Pancreas (tissue), 10 donors: Measurements from ENCODE around the gene ABCB8. TPM values are rescaled to one million over a fixed set of nuclear protein-coding genes. Genes with fewer than 3 reads are reported as not detected.
A peak's percentile ranks its signal among the peaks of the same experiment; 100 is the strongest.

ENCODE experiments used
- ATAC-seq, 4 donors: fragments of 200-7000 bp; cut with Tn5 transposase; one replicate each; pipeline versions ENCODE4 v1.8.0 to v1.9.1; 2020; ENCODE audit warnings: mild to moderate bottlenecking in 4 of 4, moderate library complexity in 4 of 4
- DNase-seq, 6 donors: peaks; one replicate each; pipeline ENCODE4 v3.0.0-alpha.2; 2020
- FAIRE-seq: peaks from 2 replicates; lab custom pipeline; 2012; peaks lifted over from hg19 to GRCh38; lab: Jason Lieb, UNC
- H3K27ac ChIP-seq, 4 donors: fragments of 200-600 bp; sonication (generic); 1 replicate in 3 of 4; 2 replicates in 1 of 4; pipeline versions ENCODE4 v1.5.0 to v1.8.0; 2020
- H3K27me3 ChIP-seq, 4 donors: fragments of 200-600 bp; one replicate each; pipeline ENCODE4 v1.8.0; 2021
- H3K36me3 ChIP-seq, 3 donors: fragments of 200-600 bp; sonication (generic) in 1 of 3; one replicate each; pipeline versions ENCODE4 v1.5.0 to v1.8.0; 2020 to 2021
- H3K4me1 ChIP-seq, 3 donors: fragments of 200-600 bp; one replicate each; pipeline ENCODE4 v1.8.0; 2021
- H3K4me3 ChIP-seq, 4 donors: fragments of 200-600 bp; sonication (generic) in 2 of 4; one replicate each; pipeline versions ENCODE4 v1.5.0 to v1.8.0; 2020 to 2021
- H3K9me3 ChIP-seq, 4 donors: fragments of 200-600 bp; one replicate each; pipeline ENCODE4 v1.8.0; 2021
- CTCF ChIP-seq, 4 donors: fragments of 200-600 bp; sonication (generic) in 3 of 4; IDR thresholded peaks; one replicate each; pipeline versions ENCODE4 v1.5.0 to v1.8.0; 2021; ENCODE audit warnings: antibody characterized with exemption in 4 of 4
- WGBS, 2 donors: extraction: QIAGEN DNeasy Blood & Tissue Kit; methylation state at CpG; one replicate each; pipeline ENCODE4 v1.1.7; 2013; 5-methylcytosine and 5-hydroxymethylcytosine counted together
- intact Hi-C, 3 donors: fragments of 100-400 bp; cut with DNase I; formaldehyde crosslinking; loops; one replicate each; pipeline versions ENCODE4 v1.11.1 to v1.14.2; 2022
- polyA plus RNA-seq, 2 donors: library from polyadenylated mRNA; stranded (reverse); fragments of 200-250 nt; gene quantifications; one replicate each; pipeline ENCODE4 v1.2.3, GENCODE V29; 2013
- total RNA-seq, 6 donors: library from RNA; stranded (reverse); fragmentation: NEBNext Ultra II Directional in 4 of 6; extraction: Animal tissue kit (Norgen Biotek cat#: 25700) in 4 of 6; gene quantifications; one replicate each; pipeline versions ENCODE4 v1.2.1 to v1.2.4, GENCODE V29; 2021 to 2023
- donor health status: healthy with polysubstance abuse.
- donor health status: DM: no; HTN: no; CAD: no; lungs with moderate emphysema.
- donor health status: DM: no; HTN: no; CAD: no.
- donor health status: control.
- donor health status: control.
- donor health status: Bipolar disorder and iron deficiency.
- donor health status: DM: yes; HTN: yes; CAD: no.
- donor health status: DM: no; HTN: no; CAD: no.
- donor health status: DM: no; HTN: no; CAD: no.
- donor health status: DM: yes; HTN: yes; CAD: no.

ABCB8 gene
- total and polyA plus RNA-seq, 8 donors, result 6.1 to 29.0 (median 12.7) TPM

GRCh38 chr7:151094675-151095074, 66.4 kb downstream of the ABCB8 start:
- no peak overlapping the region for H3K27ac ChIP-seq
- WGBS, 2 donors, result 85 to 86% methylated on average over 5 of the region's 5 CpGs
- H3K4me1 ChIP-seq, result peaks cover 0 to 14% (median 0%) of the 10 kb centered on the region in 3 donors
- ATAC-seq (no peak), FAIRE-seq (no peak), DNase-seq (no peak)
- intact Hi-C loops, result no loop called here
- no peaks in the 10 kb centered on the region for H3K36me3 ChIP-seq
- no peaks in the 10 kb centered on the region for H3K9me3 ChIP-seq
- H3K4me3 ChIP-seq, result no peak overlapping the region
- no peaks in the 10 kb centered on the region for H3K27me3 ChIP-seq
- no peak for TF ChIP-seq CTCF (IDR thresholded peaks at IDR 0.05)

- WGBS, 2 donors, result 69 to 71% methylated on average over 10 of the region's 10 CpGs
- no peaks in the 10 kb centered on the region for H3K9me3 ChIP-seq
- no peaks in the 10 kb centered on the region for H3K36me3 ChIP-seq
- no peak overlapping the region for H3K27ac ChIP-seq
- no peak for TF ChIP-seq CTCF (IDR thresholded peaks at IDR 0.05)
- no peak for FAIRE-seq
- DNase-seq, result no peak
- H3K4me3 ChIP-seq, result no peak overlapping the region
- intact Hi-C loops, result no loop called here
- H3K4me1 ChIP-seq, result peaks cover 0 to 8% (median 0%) of the 10 kb centered on the region in 3 donors
- H3K27me3 ChIP-seq, result no peaks in the 10 kb centered on the region
- peak in 1 of 4 donors; percentile 24 for ATAC-seq
Observed at GRCh38 chr7:151095123-151095797, 67.0 kb downstream of the ABCB8 start.

GRCh38 chr7:151095828-151096475, 67.7 kb downstream of the ABCB8 start:
- no peak for TF ChIP-seq CTCF (IDR thresholded peaks at IDR 0.05)
- H3K4me3 ChIP-seq, result no peak overlapping the region
- DNase-seq (peak in 1 of 6 donors; percentile 38), FAIRE-seq (no peak), ATAC-seq (peak in 1 of 4 donors; percentile 8)
- H3K36me3 ChIP-seq, result no peaks in the 10 kb centered on the region
- no peaks in the 10 kb centered on the region for H3K27me3 ChIP-seq
- 82 to 86% methylated on average over 17 of the region's 17 CpGs for WGBS, 2 donors
- peaks cover 0 to 5% (median 0%) of the 10 kb centered on the region in 3 donors for H3K4me1 ChIP-seq
- no peak overlapping the region for H3K27ac ChIP-seq
- intact Hi-C loops, result no loop called here
- H3K9me3 ChIP-seq, result no peaks in the 10 kb centered on the region

Other genes with a start within 250 kb of the ABCB8 start
- 10 to 100 TPM; 20.9 to 41.2 (median 30.5) TPM for gene TMEM176B, start 228.1 kb upstream of the ABCB8 start, total RNA-seq
- 10 to 100 TPM; 16.4 to 83.9 TPM for gene TMEM176B, start 228.1 kb upstream of the ABCB8 start, polyA plus RNA-seq
- 10 to 100 TPM; 13.8 to 27.7 (median 17.7) TPM for gene TMEM176A, start 227.7 kb upstream of the ABCB8 start, total RNA-seq
- 10 to 100 TPM; 17.4 to 66.9 TPM for gene TMEM176A, start 227.7 kb upstream of the ABCB8 start, polyA plus RNA-seq
- 1 to 10 TPM in 1 of 6 donors, under 1 TPM in 5; 0.12 to 7.1 (median 0.46) TPM for gene AOC1, start 175.9 kb upstream of the ABCB8 start, total RNA-seq
- under 1 TPM; 0.21 to 0.30 TPM for gene AOC1, start 175.9 kb upstream of the ABCB8 start, polyA plus RNA-seq
- 1 to 10 TPM; 1.4 to 4.4 (median 3.0) TPM for gene KCNH2, start 50.1 kb upstream of the ABCB8 start, total RNA-seq
- 10 to 100 TPM in 1 of 2 donors, 1 to 10 TPM in 1; 7.4 to 27.9 TPM for gene KCNH2, start 50.1 kb upstream of the ABCB8 start, polyA plus RNA-seq
- 1 to 10 TPM; 1.0 to 5.1 (median 3.1) TPM for gene NOS3, start 37.4 kb upstream of the ABCB8 start, total RNA-seq
- gene NOS3, start 37.4 kb upstream of the ABCB8 start, polyA plus RNA-seq, result 10 to 100 TPM in 1 of 2 donors, 1 to 10 TPM in 1; 6.0 to 12.5 TPM
- gene ATG9B, start 4.0 kb upstream of the ABCB8 start, total RNA-seq, result under 1 TPM in 5 of 6 donors, not detected in 1; 0.06 to 0.46 (median 0.20) TPM
- gene ATG9B, start 4.0 kb upstream of the ABCB8 start, polyA plus RNA-seq, result 1 to 10 TPM in 1 of 2 donors, under 1 TPM in 1; 0.72 to 1.5 TPM
- gene ASIC3, start 20.1 kb downstream of the ABCB8 start, total RNA-seq, result 1 to 10 TPM in 1 of 6 donors, under 1 TPM in 5; 0.47 to 2.1 (median 0.71) TPM
- 1 to 10 TPM; 7.0 to 8.7 TPM for gene ASIC3, start 20.1 kb downstream of the ABCB8 start, polyA plus RNA-seq
- 1 to 10 TPM; 3.7 to 7.0 (median 4.8) TPM for gene CDK5, start 29.4 kb downstream of the ABCB8 start, total RNA-seq
- 1 to 10 TPM; 4.6 to 7.8 TPM for gene CDK5, start 29.4 kb downstream of the ABCB8 start, polyA plus RNA-seq
- 100 to 1,000 TPM in 1 of 6 donors, 10 to 100 TPM in 5; 69.2 to 117 (median 85.5) TPM for gene SLC4A2, start 31.1 kb downstream of the ABCB8 start, total RNA-seq
- 100 to 1,000 TPM; 188 to 211 TPM for gene SLC4A2, start 31.1 kb downstream of the ABCB8 start, polyA plus RNA-seq
- 10 to 100 TPM; 23.5 to 51.1 (median 35.9) TPM for gene FASTK, start 52.4 kb downstream of the ABCB8 start, total RNA-seq
- 100 to 1,000 TPM; 178 to 265 TPM for gene FASTK, start 52.4 kb downstream of the ABCB8 start, polyA plus RNA-seq
- 10 to 100 TPM; 34.5 to 49.8 (median 39.3) TPM for gene TMUB1, start 55.0 kb downstream of the ABCB8 start, total RNA-seq
- 100 to 1,000 TPM in 1 of 2 donors, 10 to 100 TPM in 1; 52.8 to 103 TPM for gene TMUB1, start 55.0 kb downstream of the ABCB8 start, polyA plus RNA-seq
- gene AGAP3, start 58.0 kb downstream of the ABCB8 start, total RNA-seq, result 10 to 100 TPM; 41.5 to 81.0 (median 54.7) TPM
- 10 to 100 TPM; 89.8 to 93.9 TPM for gene AGAP3, start 58.0 kb downstream of the ABCB8 start, polyA plus RNA-seq
- not detected for gene GBX1, start 139.2 kb downstream of the ABCB8 start, total RNA-seq
- not detected for gene GBX1, start 139.2 kb downstream of the ABCB8 start, polyA plus RNA-seq
- not detected for gene ASB10, start 158.8 kb downstream of the ABCB8 start, total RNA-seq
- gene ASB10, start 158.8 kb downstream of the ABCB8 start, polyA plus RNA-seq, result not detected
- gene H2BK1, start 182.0 kb downstream of the ABCB8 start, total RNA-seq, result not detected
- gene H2BK1, start 182.0 kb downstream of the ABCB8 start, polyA plus RNA-seq, result not detected
- 10 to 100 TPM in 4 of 6 donors, 1 to 10 TPM in 2; 7.1 to 13.6 (median 11.9) TPM for gene ABCF2, start 198.8 kb downstream of the ABCB8 start, total RNA-seq
- gene ABCF2, start 198.8 kb downstream of the ABCB8 start, polyA plus RNA-seq, result 10 to 100 TPM in 1 of 2 donors, 1 to 10 TPM in 1; 9.7 to 10.9 TPM
- gene CHPF2, start 204.0 kb downstream of the ABCB8 start, total RNA-seq, result 10 to 100 TPM; 12.8 to 27.9 (median 18.9) TPM
- 10 to 100 TPM; 35.3 to 38.6 TPM for gene CHPF2, start 204.0 kb downstream of the ABCB8 start, polyA plus RNA-seq
- gene SMARCD3, start 220.2 kb downstream of the ABCB8 start, total RNA-seq, result 10 to 100 TPM; 13.0 to 30.8 (median 15.3) TPM
- gene SMARCD3, start 220.2 kb downstream of the ABCB8 start, polyA plus RNA-seq, result 10 to 100 TPM; 46.6 to 69.9 TPM